Measurements from ENCODE around the gene SYNJ2.

The SYNJ2 gene

DNA sequence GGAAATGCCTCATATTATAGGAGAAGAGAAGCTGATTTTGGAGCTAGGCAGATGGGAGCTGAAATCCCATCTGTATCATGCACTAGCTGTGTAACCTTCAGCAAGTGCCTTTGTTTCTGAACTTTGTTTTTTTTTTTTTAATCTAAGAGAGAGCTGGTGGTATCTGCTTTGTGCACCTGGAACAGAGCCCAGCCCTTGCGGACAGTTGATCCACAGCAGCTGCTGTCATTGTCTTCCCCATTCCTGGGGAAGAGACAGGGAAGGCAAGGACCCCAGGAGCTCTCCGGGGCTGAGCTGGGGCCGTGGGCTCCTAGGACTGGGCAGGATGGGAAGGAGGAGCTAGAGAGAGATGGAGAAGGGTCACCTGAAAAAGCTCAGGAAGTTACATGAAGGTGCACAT, 92.1 kb downstream of the SYNJ2 start:
- H3K27ac ChIP-seq = no peak overlapping the region
- H3K4me3 ChIP-seq (ENCODE audit: low read depth, low read length) = no peak overlapping the region
- H3K27me3 ChIP-seq (replicated peaks) = no peaks in the 10 kb centered on the region
- no peak for DNase-seq
- in situ Hi-C loops (cut with HindIII; ENCODE audit: low pct_ligation_motif_present, low sequenced_read_pairs) = no loop called here
- TF ChIP-seq, protein P1, sequence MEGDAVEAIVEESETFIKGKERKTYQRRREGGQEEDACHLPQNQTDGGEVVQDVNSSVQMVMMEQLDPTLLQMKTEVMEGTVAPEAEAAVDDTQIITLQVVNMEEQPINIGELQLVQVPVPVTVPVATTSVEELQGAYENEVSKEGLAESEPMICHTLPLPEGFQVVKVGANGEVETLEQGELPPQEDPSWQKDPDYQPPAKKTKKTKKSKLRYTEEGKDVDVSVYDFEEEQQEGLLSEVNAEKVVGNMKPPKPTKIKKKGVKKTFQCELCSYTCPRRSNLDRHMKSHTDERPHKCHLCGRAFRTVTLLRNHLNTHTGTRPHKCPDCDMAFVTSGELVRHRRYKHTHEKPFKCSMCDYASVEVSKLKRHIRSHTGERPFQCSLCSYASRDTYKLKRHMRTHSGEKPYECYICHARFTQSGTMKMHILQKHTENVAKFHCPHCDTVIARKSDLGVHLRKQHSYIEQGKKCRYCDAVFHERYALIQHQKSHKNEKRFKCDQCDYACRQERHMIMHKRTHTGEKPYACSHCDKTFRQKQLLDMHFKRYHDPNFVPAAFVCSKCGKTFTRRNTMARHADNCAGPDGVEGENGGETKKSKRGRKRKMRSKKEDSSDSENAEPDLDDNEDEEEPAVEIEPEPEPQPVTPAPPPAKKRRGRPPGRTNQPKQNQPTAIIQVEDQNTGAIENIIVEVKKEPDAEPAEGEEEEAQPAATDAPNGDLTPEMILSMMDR (IDR thresholded peaks at IDR 0.05; ENCODE audit: low read depth, low read length, missing control alignments) = no peak
- peaks cover 89% of the 10 kb centered on the region for H3K36me3 ChIP-seq (replicated peaks)

DNA sequence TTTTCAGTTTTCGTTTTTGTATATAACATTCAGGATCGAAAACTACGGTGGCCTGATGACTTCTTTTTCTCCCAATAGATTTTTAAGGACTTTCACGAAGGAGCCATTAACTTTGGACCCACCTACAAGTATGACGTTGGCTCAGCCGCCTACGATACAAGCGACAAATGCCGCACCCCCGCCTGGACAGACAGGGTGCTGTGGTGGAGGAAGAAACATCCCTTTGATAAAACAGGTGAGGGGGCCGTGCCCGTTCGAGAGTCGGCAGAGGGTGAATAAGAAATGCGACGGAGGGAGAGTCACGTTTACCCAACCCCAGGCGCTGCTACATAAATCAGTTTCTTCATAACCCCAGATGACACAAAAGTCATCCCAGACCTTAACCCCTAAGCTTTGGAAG, 94.9 kb downstream of the SYNJ2 start:
- TF ChIP-seq, protein P1 (IDR thresholded peaks at IDR 0.05; ENCODE audit: low read depth, low read length, missing control alignments) = no peak
- Histone ChIP-seq H3K27ac (no peak overlapping the region), H3K27me3 (replicated peaks) (no peaks in the 10 kb centered on the region), H3K4me3 (ENCODE audit: low read depth, low read length) (no peak overlapping the region), H3K36me3 (replicated peaks) (peaks cover 84% of the 10 kb centered on the region)
- DNase-seq = no peak
- in situ Hi-C loops (cut with HindIII; ENCODE audit: low pct_ligation_motif_present, low sequenced_read_pairs) = no loop called here

DNA sequence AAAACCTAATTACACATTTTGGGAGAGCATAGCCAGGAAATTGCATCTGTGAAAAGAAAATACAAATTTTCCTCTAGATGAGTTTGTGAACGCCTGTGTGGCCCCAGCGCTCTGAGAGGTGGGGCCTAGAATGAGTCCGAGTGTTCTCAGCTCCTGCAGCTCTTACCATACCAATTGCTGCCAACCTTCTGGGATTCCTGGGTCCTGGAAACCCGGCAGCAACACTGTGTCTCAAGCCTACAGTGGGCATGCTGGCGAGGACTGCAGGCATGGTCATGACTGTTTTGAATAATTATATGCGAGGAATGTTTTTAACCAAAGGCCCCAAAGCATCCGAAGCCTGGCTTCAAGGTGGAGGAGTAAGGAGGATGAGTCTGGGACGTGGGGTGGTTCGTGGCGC, 96.0 kb downstream of the SYNJ2 start:
- H3K36me3 ChIP-seq (replicated peaks) = peaks cover 83% of the 10 kb centered on the region
- in situ Hi-C loops (cut with HindIII; ENCODE audit: low pct_ligation_motif_present, low sequenced_read_pairs) = no loop called here
- DNase-seq = no peak

DNA sequence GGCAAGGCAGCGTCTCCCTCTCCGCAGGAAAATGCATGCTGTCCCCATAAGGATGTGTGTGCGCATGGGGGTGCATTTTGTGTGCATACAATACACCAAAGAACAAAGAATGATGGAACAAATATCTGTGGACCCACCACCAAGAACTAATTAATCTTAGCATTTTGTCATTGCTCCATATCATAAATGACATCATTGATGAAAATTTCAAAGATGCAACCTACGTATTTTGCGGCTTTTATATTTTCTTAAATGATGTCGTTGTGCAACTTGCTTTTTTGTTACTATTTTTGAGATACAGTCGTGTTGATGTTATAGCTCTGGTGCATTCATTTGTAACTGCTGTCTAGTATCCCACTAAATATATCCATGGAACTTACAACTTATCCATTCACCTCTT, 96.7 kb downstream of the SYNJ2 start:
- Histone ChIP-seq H3K27me3 (replicated peaks) (no peaks in the 10 kb centered on the region), H3K27ac (no peak overlapping the region), H3K36me3 (replicated peaks) (peaks cover 86% of the 10 kb centered on the region), H3K4me3 (ENCODE audit: low read depth, low read length) (no peak overlapping the region)
- DNase-seq = no peak
- in situ Hi-C loops (cut with HindIII; ENCODE audit: low pct_ligation_motif_present, low sequenced_read_pairs) = no loop called here
- TF ChIP-seq, protein P1 (IDR thresholded peaks at IDR 0.05; ENCODE audit: low read depth, low read length, missing control alignments) = no peak

More for the DNA sequence above, 96.0 kb downstream of the SYNJ2 start:
- Histone ChIP-seq H3K4me3 (ENCODE audit: low read depth, low read length) (no peak overlapping the region), H3K27me3 (replicated peaks) (no peaks in the 10 kb centered on the region), H3K27ac (no peak overlapping the region)
- TF ChIP-seq, protein P1 (IDR thresholded peaks at IDR 0.05; ENCODE audit: low read depth, low read length, missing control alignments) = no peak

DNA sequence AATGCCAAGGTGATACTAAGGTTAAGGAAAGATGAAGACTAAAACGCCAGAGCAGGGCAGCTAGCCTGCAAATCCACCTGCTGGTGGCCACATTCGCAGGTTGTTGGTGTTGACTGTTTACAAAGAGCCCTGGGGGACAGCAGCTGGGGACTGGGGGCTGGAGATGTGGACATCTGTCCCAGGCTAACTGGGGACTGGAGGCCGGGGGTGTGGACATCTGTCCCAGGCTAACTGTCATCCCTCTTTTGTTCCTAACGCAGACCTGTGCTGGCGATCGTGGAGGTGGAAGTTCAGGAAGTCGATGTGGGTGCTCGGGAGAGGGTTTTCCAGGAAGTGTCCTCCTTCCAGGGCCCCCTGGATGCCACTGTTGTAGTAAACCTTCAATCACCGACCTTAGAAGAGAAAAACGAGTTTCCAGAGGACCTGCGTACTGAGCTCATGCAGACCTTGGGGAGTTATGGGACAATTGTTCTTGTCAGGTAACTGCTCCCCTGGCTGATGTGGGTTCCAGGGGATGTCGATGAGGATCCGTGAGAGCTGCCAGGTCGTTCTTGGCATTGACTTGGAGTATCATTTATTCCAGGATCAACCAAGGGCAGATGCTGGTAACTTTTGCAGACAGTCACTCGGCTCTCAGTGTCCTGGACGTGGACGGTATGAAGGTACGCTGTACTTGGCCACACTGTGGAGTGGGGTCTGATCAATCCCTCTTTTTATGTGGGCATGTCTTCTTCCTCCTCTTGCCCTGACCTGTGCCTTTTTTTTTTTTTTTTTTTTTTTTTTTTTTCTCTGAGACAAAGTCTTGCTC, 99.4 kb downstream of the SYNJ2 start:
- in situ Hi-C loops (cut with HindIII; ENCODE audit: low pct_ligation_motif_present, low sequenced_read_pairs) = no loop called here
- TF ChIP-seq, protein P1 (IDR thresholded peaks at IDR 0.05; ENCODE audit: low read depth, low read length, missing control alignments) = no peak
- Histone ChIP-seq H3K27me3 (replicated peaks) (no peaks in the 10 kb centered on the region), H3K4me3 (ENCODE audit: low read depth, low read length) (no peak overlapping the region), H3K36me3 (replicated peaks) (peaks cover 86% of the 10 kb centered on the region), H3K27ac (no peak overlapping the region)
- no peak for DNase-seq

DNA sequence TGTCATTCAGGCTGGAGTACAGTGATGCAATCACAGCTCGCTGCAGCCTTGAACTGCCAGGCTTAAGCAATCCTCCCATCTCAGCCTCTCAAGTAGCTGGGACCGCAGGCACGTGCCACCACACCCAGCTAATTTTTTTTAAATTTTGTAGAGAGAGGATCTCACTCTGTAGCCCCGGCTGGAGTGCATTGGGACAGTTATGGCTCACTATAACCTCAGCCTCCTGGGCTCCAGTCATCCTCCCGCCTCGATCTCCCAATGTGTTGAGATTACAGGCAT, 99.9 kb downstream of the SYNJ2 start:
- Histone ChIP-seq H3K27ac (no peak overlapping the region), H3K36me3 (replicated peaks) (peaks cover 86% of the 10 kb centered on the region), H3K4me3 (ENCODE audit: low read depth, low read length) (no peak overlapping the region), H3K27me3 (replicated peaks) (no peaks in the 10 kb centered on the region)
- in situ Hi-C loops (cut with HindIII; ENCODE audit: low pct_ligation_motif_present, low sequenced_read_pairs) = no loop called here
- TF ChIP-seq, protein P1 (IDR thresholded peaks at IDR 0.05; ENCODE audit: low read depth, low read length, missing control alignments) = no peak
- no peak for DNase-seq

Measured in brain microvascular endothelial cell (primary cell).